Kidney epithelial cell (primary cell): Measurements from ENCODE around the gene GRK3. TPM values are rescaled to one million over a fixed set of nuclear protein-coding genes. Genes with fewer than 3 reads are reported as not detected.

Source experiments
- DNase-seq: peaks from one replicate; pipeline ENCODE4 v3.0.0-alpha.2; 2010; ENCODE audit warnings: low read depth
- H3K27me3 ChIP-seq: 2 replicates; pipeline ENCODE4 v1.6.0; 2011; ENCODE audit warnings: low read length; ENCODE audit not compliant: control insufficient read depth, insufficient read depth
- H3K36me3 ChIP-seq: 2 replicates; pipeline ENCODE4 v1.5.1; 2011; ENCODE audit warnings: low read length; ENCODE audit not compliant: control insufficient read depth, insufficient read depth
- H3K4me3 ChIP-seq: 2 replicates; pipeline ENCODE4 v1.5.1; 2011; ENCODE audit warnings: low read depth, mild to moderate bottlenecking, control low read depth, low read length
- CTCF ChIP-seq: IDR thresholded peaks from 2 replicates; pipeline ENCODE4 v1.5.1; 2011; ENCODE audit warnings: mild to moderate bottlenecking, moderate library complexity, low read length, control low read depth, inconsistent platforms; ENCODE audit not compliant: insufficient read depth, poor library complexity, severe bottlenecking
- total RNA-seq: library from RNA; depleted of rRNA; stranded (reverse); fragments of >200 nt; gene quantifications from 2 replicates; pipeline ENCODE4 v1.2.3, GENCODE V29; 2015

GRK3 gene
- total RNA-seq, 1 donor from 2014 or later = 5.8 TPM

GRCh38 chr22:25752615-25753214 is 188.2 kb downstream of the GRK3 start:
- TF ChIP-seq CTCF = no peak
- no peak for DNase-seq
- Histone ChIP-seq H3K4me3 (no peak overlapping the region), H3K36me3 (no peaks in the 10 kb centered on the region), H3K27me3 (no peaks in the 10 kb centered on the region)

- TF ChIP-seq CTCF = no peak
- DNase-seq = no peak
- Histone ChIP-seq H3K36me3 (no peaks in the 10 kb centered on the region), H3K4me3 (no peak overlapping the region), H3K27me3 (no peaks in the 10 kb centered on the region)
Observed at GRCh38 chr22:25753252-25753651, 188.8 kb downstream of the GRK3 start.

GRCh38 chr22:25754527-25755202 is 190.2 kb downstream of the GRK3 start:
- no peak for TF ChIP-seq CTCF

GRCh38 chr22:25757686-25758085 is 193.2 kb downstream of the GRK3 start:
- no peaks in the 10 kb centered on the region for H3K36me3 ChIP-seq
- no peak for DNase-seq
- H3K4me3 ChIP-seq = no peak overlapping the region
- H3K27me3 ChIP-seq = no peaks in the 10 kb centered on the region
- TF ChIP-seq CTCF = no peak

More at GRCh38 chr22:25754527-25755202, 190.2 kb downstream of the GRK3 start:
- no peak for DNase-seq
- Histone ChIP-seq H3K4me3 (no peak overlapping the region), H3K36me3 (no peaks in the 10 kb centered on the region), H3K27me3 (no peaks in the 10 kb centered on the region)

- TF ChIP-seq CTCF = no peak
- DNase-seq = no peak
- Histone ChIP-seq H3K4me3 (no peak overlapping the region), H3K27me3 (no peaks in the 10 kb centered on the region), H3K36me3 (no peaks in the 10 kb centered on the region)
Observed at GRCh38 chr22:25758316-25758715, 193.8 kb downstream of the GRK3 start.
